ENCODE results near the gene POGK.
"Not testable (repeated sequence)": the region's sequence is repeated elsewhere in the genome, so short reads cannot be mapped to it uniquely, and the experiment has no call there.

The POGK gene

GRCh38 chr1:166875302-166875733 is 36.0 kb downstream of the POGK start:
- peak overlapping the region; percentile 85 for H3K14ac ChIP-seq (ENCODE audit: low read length)
- H2BK12ac ChIP-seq (ENCODE audit: low read length) = no peak overlapping the region
- peak overlapping the region; percentile 94 for H3K4me3 ChIP-seq (ENCODE audit: low read depth, low read length)
- no peak for DNase-seq
- H3K4me2 ChIP-seq (ENCODE audit: low read length) = peak overlapping the region; percentile 85
- H2BK5ac ChIP-seq (ENCODE audit: low read depth, low read length, poor library complexity) = peak overlapping the region; percentile 45
- peak overlapping the region; percentile 76 for H4K12ac ChIP-seq (ENCODE audit: low read depth, low read length)
- no peaks in the 10 kb centered on the region for H3K27me3 ChIP-seq (ENCODE audit: insufficient read depth, low read length)
- no peak overlapping the region for H2AK5ac ChIP-seq (ENCODE audit: low read length)
- H3K23ac ChIP-seq (ENCODE audit: low read length) = no peak overlapping the region
- WGBS (ENCODE audit: extremely low coverage, insufficient coverage, insufficient read length) = no CpG with 5 or more reads among the region's 8 CpGs
- peak overlapping the region; percentile 83 for H3K9ac ChIP-seq (ENCODE audit: low read length)
- peak overlapping the region; percentile 88 for H4K91ac ChIP-seq (ENCODE audit: low read depth, low read length)
- peaks cover 8% of the 10 kb centered on the region for H3K79me2 ChIP-seq (ENCODE audit: control insufficient read depth, insufficient read depth, low read length, poor library complexity)
- no peaks in the 10 kb centered on the region for H3K36me3 ChIP-seq (ENCODE audit: control insufficient read depth in 1 of 2, insufficient read depth in 2 of 2, low read length in 2 of 2)
- H2BK120ac ChIP-seq (ENCODE audit: insufficient read depth, low read length, poor library complexity) = peak overlapping the region; percentile 80
- H3K4me1 ChIP-seq (ENCODE audit: control insufficient read depth in 1 of 2, insufficient read depth in 2 of 2, low read length in 2 of 2) = peaks cover 2 to 3% of the 10 kb centered on the region in 2 experiments
- peak overlapping the region; percentile 92 for H2AFZ ChIP-seq (ENCODE audit: insufficient read depth, low read length, poor library complexity)
- peak overlapping the region; percentile 92 for H3K4ac ChIP-seq (ENCODE audit: low read depth, low read length)
- H3K79me1 ChIP-seq (ENCODE audit: low read length) = peaks cover 9% of the 10 kb centered on the region
- H4K8ac ChIP-seq (ENCODE audit: low read depth, low read length) = peak overlapping the region; percentile 75
- H3K27ac ChIP-seq (ENCODE audit: low read depth, low read length) = no peak overlapping the region
- no peaks in the 10 kb centered on the region for H3K9me3 ChIP-seq (ENCODE audit: insufficient read depth, low read depth, low read length)
- peak overlapping the region; percentile 93 for H3K18ac ChIP-seq (ENCODE audit: low read length)

- Histone ChIP-seq H3K36me3 (ENCODE audit: control insufficient read depth in 1 of 2, insufficient read depth in 2 of 2, low read length in 2 of 2) (no peaks in the 10 kb centered on the region), H4K91ac (ENCODE audit: low read depth, low read length) (peak within 1 kb of the TSS; percentile 88), H3K9me3 (ENCODE audit: insufficient read depth, low read depth, low read length) (no peaks in the 10 kb centered on the region), H3K27ac (ENCODE audit: low read depth, low read length) (peak within 1 kb of the TSS; percentile 93), H2AFZ (ENCODE audit: insufficient read depth, low read length, poor library complexity) (peak within 1 kb of the TSS; percentile 92), H3K18ac (ENCODE audit: low read length) (peak within 1 kb of the TSS; percentile 93), H3K4me3 (ENCODE audit: low read depth, low read length) (peak within 1 kb of the TSS; percentile 94), H3K4ac (ENCODE audit: low read depth, low read length) (peak within 1 kb of the TSS; percentile 92), H3K14ac (ENCODE audit: low read length) (peak within 1 kb of the TSS; percentile 85), H2AK5ac (ENCODE audit: low read length) (no peak within 1 kb of the TSS), H3K4me1 (ENCODE audit: control insufficient read depth in 1 of 2, insufficient read depth in 2 of 2, low read length in 2 of 2) (peaks cover 2 to 3% of the 10 kb centered on the region in 2 experiments), H3K27me3 (ENCODE audit: insufficient read depth, low read length) (no peaks in the 10 kb centered on the region), H3K23ac (ENCODE audit: low read length) (no peak within 1 kb of the TSS), H3K79me2 (ENCODE audit: control insufficient read depth, insufficient read depth, low read length, poor library complexity) (peaks cover 8% of the 10 kb centered on the region), H3K79me1 (ENCODE audit: low read length) (peaks cover 9% of the 10 kb centered on the region), H3K9ac (ENCODE audit: low read length) (peak within 1 kb of the TSS; percentile 83), H4K8ac (ENCODE audit: low read depth, low read length) (peak within 1 kb of the TSS; percentile 75), H2BK120ac (ENCODE audit: insufficient read depth, low read length, poor library complexity) (peak within 1 kb of the TSS; percentile 80), H3K4me2 (ENCODE audit: low read length) (peak within 1 kb of the TSS; percentile 85), H2BK12ac (ENCODE audit: low read length) (no peak within 1 kb of the TSS), H2BK5ac (ENCODE audit: low read depth, low read length, poor library complexity) (peak within 1 kb of the TSS; percentile 45), H4K12ac (ENCODE audit: low read depth, low read length) (peak within 1 kb of the TSS; percentile 76)
- WGBS (ENCODE audit: extremely low coverage, insufficient coverage, insufficient read length) = no CpG with 5 or more reads among the region's 84 CpGs
- peak; percentile 97 to 99 for DNase-seq
Measured at GRCh38 chr1:166875734-166876539, 36.7 kb downstream of the POGK start, which contains the start of gene TADA1. TSS of gene TADA1 (minus strand) at chr1:166876264. CDS start at chr1:166876233, 31 bp downstream.

GRCh38 chr1:166876540-166876838 is 37.2 kb downstream of the POGK start:
- Histone ChIP-seq H2BK5ac (ENCODE audit: low read depth, low read length, poor library complexity) (no peak overlapping the region), H3K4me2 (ENCODE audit: low read length) (peak overlapping the region; percentile 62), H3K4me3 (ENCODE audit: low read depth, low read length) (no peak overlapping the region), H4K12ac (ENCODE audit: low read depth, low read length) (no peak overlapping the region), H4K8ac (ENCODE audit: low read depth, low read length) (no peak overlapping the region), H2BK120ac (ENCODE audit: insufficient read depth, low read length, poor library complexity) (no peak overlapping the region), H3K27me3 (ENCODE audit: insufficient read depth, low read length) (no peaks in the 10 kb centered on the region), H3K4ac (ENCODE audit: low read depth, low read length) (no peak overlapping the region), H4K91ac (ENCODE audit: low read depth, low read length) (no peak overlapping the region), H3K23ac (ENCODE audit: low read length) (no peak overlapping the region), H3K79me2 (ENCODE audit: control insufficient read depth, insufficient read depth, low read length, poor library complexity) (peaks cover 8% of the 10 kb centered on the region), H3K4me1 (ENCODE audit: control insufficient read depth in 1 of 2, insufficient read depth in 2 of 2, low read length in 2 of 2) (peaks cover 2 to 3% of the 10 kb centered on the region in 2 experiments), H2BK12ac (ENCODE audit: low read length) (no peak overlapping the region), H3K79me1 (ENCODE audit: low read length) (peaks cover 9% of the 10 kb centered on the region), H3K18ac (ENCODE audit: low read length) (no peak overlapping the region), H3K36me3 (ENCODE audit: control insufficient read depth in 1 of 2, insufficient read depth in 2 of 2, low read length in 2 of 2) (no peaks in the 10 kb centered on the region), H3K9ac (ENCODE audit: low read length) (no peak overlapping the region), H3K27ac (ENCODE audit: low read depth, low read length) (no peak overlapping the region), H2AFZ (ENCODE audit: insufficient read depth, low read length, poor library complexity) (no peak overlapping the region), H3K9me3 (ENCODE audit: insufficient read depth, low read depth, low read length) (no peaks in the 10 kb centered on the region), H2AK5ac (ENCODE audit: low read length) (no peak overlapping the region), H3K14ac (ENCODE audit: low read length) (no peak overlapping the region)
- no peak for DNase-seq
- WGBS (ENCODE audit: extremely low coverage, insufficient coverage, insufficient read length) = no CpG with 5 or more reads among the region's 7 CpGs

GRCh38 chr1:166878173-166878917 is 39.1 kb downstream of the POGK start:
- not testable (repeated sequence) for H3K4me3 ChIP-seq (ENCODE audit: low read depth, low read length); H2AFZ ChIP-seq (ENCODE audit: insufficient read depth, low read length, poor library complexity); H4K8ac ChIP-seq (ENCODE audit: low read depth, low read length); H2AK5ac ChIP-seq (ENCODE audit: low read length); H3K79me1 ChIP-seq (ENCODE audit: low read length); H2BK5ac ChIP-seq (ENCODE audit: low read depth, low read length, poor library complexity); H3K36me3 ChIP-seq (ENCODE audit: control insufficient read depth in 1 of 2, insufficient read depth in 2 of 2, low read length in 2 of 2); DNase-seq; H3K27ac ChIP-seq (ENCODE audit: low read depth, low read length); H3K4me1 ChIP-seq (ENCODE audit: control insufficient read depth in 1 of 2, insufficient read depth in 2 of 2, low read length in 2 of 2); H3K4me2 ChIP-seq (ENCODE audit: low read length); H2BK120ac ChIP-seq (ENCODE audit: insufficient read depth, low read length, poor library complexity); H3K9me3 ChIP-seq (ENCODE audit: insufficient read depth, low read depth, low read length); H3K14ac ChIP-seq (ENCODE audit: low read length); H3K79me2 ChIP-seq (ENCODE audit: control insufficient read depth, insufficient read depth, low read length, poor library complexity); H2BK12ac ChIP-seq (ENCODE audit: low read length); H3K9ac ChIP-seq (ENCODE audit: low read length); H4K12ac ChIP-seq (ENCODE audit: low read depth, low read length); H3K27me3 ChIP-seq (ENCODE audit: insufficient read depth, low read length); H3K18ac ChIP-seq (ENCODE audit: low read length); H3K23ac ChIP-seq (ENCODE audit: low read length); H4K91ac ChIP-seq (ENCODE audit: low read depth, low read length); H3K4ac ChIP-seq (ENCODE audit: low read depth, low read length)
- WGBS (ENCODE audit: extremely low coverage, insufficient coverage, insufficient read length) = no CpG with 5 or more reads among the region's 21 CpGs

Measured in trophoblast cell (in vitro differentiated cells and primary cell).